Lung (tissue), 12 donors: ENCODE data around the gene WNK2. TPM values are rescaled to one million over a fixed set of nuclear protein-coding genes. Genes with fewer than 3 reads are reported as not detected.
"Not testable (repeated sequence)": the region's sequence is repeated elsewhere in the genome, so short reads cannot be mapped to it uniquely, and the experiment has no call there.

Source experiments
- ATAC-seq: fragments of 200-7000 bp; cut with Tn5 transposase; one replicate; pipeline ENCODE4 v1.9.1; 2020; ENCODE audit warnings: moderate number of reproducible peaks; ENCODE audit not compliant: insufficient read depth, low FRiP score
- DNase-seq, 3 donors: peaks; one replicate each; pipeline ENCODE4 v3.0.0-alpha.2; 2013 to 2017
- H3K27ac ChIP-seq, 2 donors: one replicate each; pipeline ENCODE4 v1.5.1; 2013; ENCODE audit warnings: mild to moderate bottlenecking in 2 of 2, moderate library complexity in 2 of 2, control low read depth in 1 of 2, inconsistent platforms in 1 of 2, low read depth in 1 of 2, low read length in 1 of 2
- H3K27me3 ChIP-seq, 3 donors: one replicate each; pipeline ENCODE4 v1.5.1; 2013; ENCODE audit warnings: low read length in 2 of 3; ENCODE audit not compliant: control insufficient read depth in 3 of 3, insufficient read depth in 3 of 3
- H3K36me3 ChIP-seq, 4 donors: one replicate each; pipeline ENCODE4 v1.5.1; 2013; ENCODE audit warnings: low read length in 4 of 4, mild to moderate bottlenecking in 1 of 4, moderate library complexity in 1 of 4; ENCODE audit not compliant: control insufficient read depth in 4 of 4, insufficient read depth in 4 of 4
- H3K4me1 ChIP-seq, 5 donors: one replicate each; pipeline ENCODE4 v1.5.1; 2013; ENCODE audit warnings: low read length in 5 of 5, mild to moderate bottlenecking in 2 of 5, moderate library complexity in 1 of 5; ENCODE audit not compliant: control insufficient read depth in 5 of 5, insufficient read depth in 5 of 5
- H3K4me3 ChIP-seq: one replicate; pipeline ENCODE4 v1.5.1; 2013; ENCODE audit warnings: mild to moderate bottlenecking, control low read depth, moderate library complexity
- H3K9ac ChIP-seq, 2 donors: one replicate each; pipeline ENCODE4 v1.5.1; 2013; ENCODE audit warnings: low read length in 2 of 2, control low read depth in 1 of 2; ENCODE audit not compliant: insufficient read depth in 1 of 2
- H3K9me3 ChIP-seq, 4 donors: one replicate each; pipeline ENCODE4 v1.5.1; 2013; ENCODE audit warnings: low read length in 3 of 4, mild to moderate bottlenecking in 1 of 4, moderate library complexity in 1 of 4; ENCODE audit not compliant: control insufficient read depth in 4 of 4, insufficient read depth in 3 of 4
- WGBS, 2 donors: extraction: QIAGEN DNeasy Blood & Tissue Kit; methylation state at CpG; one replicate each; pipeline ENCODE4 v1.1.7; 2013; 5-methylcytosine and 5-hydroxymethylcytosine counted together
- polyA plus RNA-seq, 2 donors: library from polyadenylated mRNA; stranded (reverse); fragments of 200-250 nt; gene quantifications; one replicate each; pipeline ENCODE4 v1.2.1, GENCODE V29; 2013
- total RNA-seq, 2 donors: library from RNA; depleted of rRNA in 1 of 2; stranded (reverse); fragments of >200 nt in 1 of 2; gene quantifications; one replicate each; pipeline ENCODE4 v1.2.1, GENCODE V29; 2014 to 2021
- TF ChIP-seq, protein P1 (sequence below): IDR thresholded peaks from 2 replicates; pipeline ENCODE4 v1.5.1; 2012; ENCODE audit warnings: mild to moderate bottlenecking; ENCODE audit errors: control extremely low read depth, extremely low read depth
- donor health status: control.
- donor health status: control.
- donor health status: Bipolar disorder and iron deficiency.
- donor health status: healthy.
- donor health status: DM: yes; HTN: yes; CAD: no.

The WNK2 gene
- total and polyA plus RNA-seq, 4 donors = 1.00 to 8.5 (median 2.9) TPM

DNA sequence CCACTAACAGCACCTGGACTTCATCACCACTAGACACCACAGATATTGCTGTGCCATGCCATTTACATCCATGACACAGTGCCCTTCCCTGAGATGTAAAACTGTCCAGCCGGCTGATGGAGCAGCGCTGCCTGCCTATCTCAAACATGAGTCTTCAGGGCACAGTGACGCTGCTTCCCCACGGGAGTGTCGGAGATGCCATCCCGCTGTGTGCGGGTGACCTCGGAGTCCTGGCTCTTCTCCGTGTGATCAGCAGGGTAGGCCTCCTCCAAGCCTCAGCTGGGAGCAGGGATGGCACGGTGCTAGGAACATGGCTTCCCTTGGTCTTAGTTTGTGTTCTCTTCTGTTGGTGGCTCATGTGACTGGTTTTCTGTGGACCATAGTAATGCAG lies 137.3 kb downstream of the WNK2 start:
- WGBS, 2 donors = 96 to 98% methylated on average over 10 of the region's 10 CpGs
- Histone ChIP-seq H3K4me3 (no peak overlapping the region), H3K27ac (no peak overlapping the region), H3K36me3 (no peaks in the 10 kb centered on the region), H3K27me3 (no peaks in the 10 kb centered on the region), H3K9ac (no peak overlapping the region), H3K9me3 (no peaks in the 10 kb centered on the region), H3K4me1 (peaks cover 0 to 16% (median 0%) of the 10 kb centered on the region in 5 donors)
- ATAC-seq (no peak), DNase-seq (no peak)
- TF ChIP-seq, protein P1, sequence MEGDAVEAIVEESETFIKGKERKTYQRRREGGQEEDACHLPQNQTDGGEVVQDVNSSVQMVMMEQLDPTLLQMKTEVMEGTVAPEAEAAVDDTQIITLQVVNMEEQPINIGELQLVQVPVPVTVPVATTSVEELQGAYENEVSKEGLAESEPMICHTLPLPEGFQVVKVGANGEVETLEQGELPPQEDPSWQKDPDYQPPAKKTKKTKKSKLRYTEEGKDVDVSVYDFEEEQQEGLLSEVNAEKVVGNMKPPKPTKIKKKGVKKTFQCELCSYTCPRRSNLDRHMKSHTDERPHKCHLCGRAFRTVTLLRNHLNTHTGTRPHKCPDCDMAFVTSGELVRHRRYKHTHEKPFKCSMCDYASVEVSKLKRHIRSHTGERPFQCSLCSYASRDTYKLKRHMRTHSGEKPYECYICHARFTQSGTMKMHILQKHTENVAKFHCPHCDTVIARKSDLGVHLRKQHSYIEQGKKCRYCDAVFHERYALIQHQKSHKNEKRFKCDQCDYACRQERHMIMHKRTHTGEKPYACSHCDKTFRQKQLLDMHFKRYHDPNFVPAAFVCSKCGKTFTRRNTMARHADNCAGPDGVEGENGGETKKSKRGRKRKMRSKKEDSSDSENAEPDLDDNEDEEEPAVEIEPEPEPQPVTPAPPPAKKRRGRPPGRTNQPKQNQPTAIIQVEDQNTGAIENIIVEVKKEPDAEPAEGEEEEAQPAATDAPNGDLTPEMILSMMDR = no peak

DNA sequence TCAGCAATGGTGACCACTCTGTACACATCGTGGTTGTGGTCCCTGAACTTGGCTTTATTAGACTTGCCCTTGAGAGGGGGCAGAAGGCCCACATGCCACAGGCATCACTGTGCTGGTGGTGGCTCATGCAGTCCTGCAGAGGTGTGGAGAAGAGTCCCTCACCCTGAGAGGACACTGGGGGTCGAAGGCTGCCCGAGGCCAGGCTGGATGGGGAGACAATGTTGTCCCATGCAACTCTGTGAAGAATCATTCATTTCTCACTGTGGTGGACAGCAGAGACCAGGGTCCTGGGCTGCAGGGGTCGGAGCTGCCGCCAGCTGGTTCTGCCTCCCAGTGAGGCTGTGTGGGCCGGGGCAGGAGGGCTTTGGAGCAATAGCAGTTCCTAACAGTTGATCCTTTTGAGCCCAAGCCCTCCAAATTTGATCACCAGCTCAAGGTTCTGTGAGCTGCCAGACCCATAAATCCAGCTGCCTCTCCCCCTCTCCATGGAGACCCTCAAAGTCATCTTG lies 139.6 kb downstream of the WNK2 start:
- H3K4me3 ChIP-seq, H3K9me3 ChIP-seq, H3K36me3 ChIP-seq, H3K27ac ChIP-seq, ATAC-seq, H3K27me3 ChIP-seq, DNase-seq, H3K9ac ChIP-seq: not testable (repeated sequence)
- WGBS, 2 donors = 92 to 96% methylated on average over 6 of the region's 6 CpGs
- peaks cover 0 to 14% (median 3%) of the 10 kb centered on the region in 5 donors for H3K4me1 ChIP-seq

DNA sequence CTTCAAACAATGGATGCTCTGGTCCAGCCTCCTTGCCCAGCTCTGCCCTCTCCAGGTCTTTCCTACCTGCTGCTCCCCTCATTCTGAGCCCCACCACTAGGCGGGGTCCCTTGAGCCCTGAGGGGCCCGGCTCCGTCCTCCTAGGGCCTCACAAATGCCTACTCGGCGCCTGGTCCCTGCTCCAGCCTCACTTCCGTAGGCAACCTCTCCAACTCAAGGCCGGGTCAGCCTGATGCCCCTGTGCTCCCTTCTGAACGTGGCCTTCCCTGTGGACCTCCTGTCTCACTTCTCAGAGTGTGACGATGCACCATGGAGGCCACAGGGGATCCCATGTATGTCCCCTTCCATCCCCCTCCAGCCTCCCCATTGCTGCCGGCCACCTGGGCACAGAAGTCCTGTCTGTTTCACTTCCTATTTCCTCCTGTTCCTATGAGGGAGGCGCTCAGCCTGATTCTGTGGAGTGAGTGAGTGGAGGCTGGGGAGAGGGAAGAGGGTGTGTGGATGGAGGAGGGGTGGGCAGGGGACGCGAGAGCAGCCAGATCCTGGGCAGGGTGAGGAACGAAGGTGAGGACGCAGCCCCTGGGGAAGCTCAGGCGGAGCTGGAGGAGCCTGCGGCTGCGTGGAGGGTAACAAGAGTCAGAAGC lies 140.4 kb downstream of the WNK2 start:
- no peak overlapping the region for H3K27ac ChIP-seq
- peaks cover 0 to 2% (median 0%) of the 10 kb centered on the region in 3 donors for H3K27me3 ChIP-seq
- no peak overlapping the region for H3K4me3 ChIP-seq
- WGBS, 2 donors = 82 to 85% methylated on average over 18 of the region's 18 CpGs
- no peaks in the 10 kb centered on the region for H3K36me3 ChIP-seq
- peaks cover 0 to 14% (median 3%) of the 10 kb centered on the region in 5 donors for H3K4me1 ChIP-seq
- no peaks in the 10 kb centered on the region for H3K9me3 ChIP-seq
- no peak for DNase-seq
- H3K9ac ChIP-seq = no peak overlapping the region
- ATAC-seq = no peak
- TF ChIP-seq, protein P1 = no peak

DNA sequence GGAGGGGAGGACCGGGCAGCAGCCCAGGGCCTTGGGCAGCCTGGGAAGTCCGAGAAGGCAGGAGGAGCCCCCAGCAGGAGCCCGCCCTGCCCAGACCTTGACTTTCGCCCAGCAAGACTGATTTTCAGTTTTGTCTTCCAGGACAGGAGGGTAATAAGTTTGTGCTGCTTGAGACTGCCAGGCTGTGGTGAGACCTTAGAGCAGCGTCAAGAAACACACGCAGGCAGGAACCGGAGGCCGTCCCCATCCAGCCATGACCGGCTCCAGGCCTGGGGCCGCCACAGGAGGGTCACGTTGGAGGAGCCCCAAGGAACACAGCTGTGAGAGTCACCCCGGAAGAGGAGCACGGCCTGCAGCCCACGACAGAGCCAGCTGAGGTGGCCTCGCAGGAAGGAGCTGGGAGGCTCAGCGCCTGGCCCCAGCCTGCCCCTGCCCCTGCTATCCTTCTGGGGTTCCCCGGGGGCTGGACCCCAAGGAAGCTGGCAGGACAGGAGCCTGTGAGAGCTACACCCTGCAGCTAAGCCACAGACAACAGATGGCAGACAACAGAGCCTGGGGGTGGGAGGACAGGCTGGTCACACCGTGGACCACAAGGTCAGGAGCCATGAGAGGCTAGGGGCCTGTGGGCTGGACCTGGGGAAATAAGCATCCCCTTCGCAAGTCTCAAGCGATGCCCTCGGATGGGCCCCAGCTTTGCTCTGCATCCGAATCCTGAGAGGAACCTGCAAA lies 141.5 kb downstream of the WNK2 start:
- TF ChIP-seq, protein P1 = no peak
- no peaks in the 10 kb centered on the region for H3K9me3 ChIP-seq
- DNase-seq (no peak), ATAC-seq (no peak)
- peaks cover 0 to 2% (median 0%) of the 10 kb centered on the region in 3 donors for H3K27me3 ChIP-seq
- no peak overlapping the region for H3K9ac ChIP-seq
- no peaks in the 10 kb centered on the region for H3K36me3 ChIP-seq
- H3K27ac ChIP-seq = no peak overlapping the region
- H3K4me1 ChIP-seq = peaks cover 0 to 4% (median 2%) of the 10 kb centered on the region in 5 donors
- no peak overlapping the region for H3K4me3 ChIP-seq
- 93 to 94% methylated on average over 22 of the region's 22 CpGs for WGBS, 2 donors
